DOHH2 (cell line): ENCODE data around the gene NPHP1.
"Not testable (repeated sequence)": the region's sequence is repeated elsewhere in the genome, so short reads cannot be mapped to it uniquely, and the experiment has no call there.

Experiments used
- CTCF ChIP-seq: fragments of 200-600 bp; sonication (generic); IDR thresholded peaks from one replicate; pipeline ENCODE4 v1.5.1; 2014; ENCODE audit warnings: antibody characterized with exemption, mild to moderate bottlenecking, low read depth, low read length; ENCODE audit not compliant: poor library complexity, severe bottlenecking
- EZH2phosphoT487 ChIP-seq: fragments of 200-600 bp; sonication (generic); IDR thresholded peaks from 2 replicates; pipeline ENCODE4 v1.6.1; 2017; ENCODE audit warnings: borderline replicate concordance, mild to moderate bottlenecking, antibody characterized with exemption, low read length, moderate library complexity, mixed read lengths

- not testable (repeated sequence) for TF ChIP-seq CTCF, EZH2phosphoT487
Measured at GRCh38 chr2:110094884-110095534, 109.8 kb downstream of the NPHP1 start.
